Stimulated activated CD8-positive, alpha-beta memory T cell treated with anti-CD3 and anti-CD28 coated beads, Interleukin-15, amount 100 ng/mL, for 48 hours (primary cell): Measurements from ENCODE around the gene SLC35F1.
"Not testable (repeated sequence)": the region's sequence is repeated elsewhere in the genome, so short reads cannot be mapped to it uniquely, and the experiment has no call there.

ENCODE experiments used
- DNase-seq, 2 donors: peaks; one replicate each; pipeline ENCODE4 v3.0.0-alpha.2; 2020; ENCODE audit warnings: low read depth in 2 of 2

The SLC35F1 gene

GRCh38 chr6:117927866-117928265 is 20.8 kb downstream of the SLC35F1 start:
- DNase-seq: no peak

GRCh38 chr6:117928833-117929232 is 21.8 kb downstream of the SLC35F1 start:
- DNase-seq: no peak

- DNase-seq: no peak
These were observed 22.4 kb downstream of the SLC35F1 start for GRCh38 chr6:117929501-117929900.

DNA sequence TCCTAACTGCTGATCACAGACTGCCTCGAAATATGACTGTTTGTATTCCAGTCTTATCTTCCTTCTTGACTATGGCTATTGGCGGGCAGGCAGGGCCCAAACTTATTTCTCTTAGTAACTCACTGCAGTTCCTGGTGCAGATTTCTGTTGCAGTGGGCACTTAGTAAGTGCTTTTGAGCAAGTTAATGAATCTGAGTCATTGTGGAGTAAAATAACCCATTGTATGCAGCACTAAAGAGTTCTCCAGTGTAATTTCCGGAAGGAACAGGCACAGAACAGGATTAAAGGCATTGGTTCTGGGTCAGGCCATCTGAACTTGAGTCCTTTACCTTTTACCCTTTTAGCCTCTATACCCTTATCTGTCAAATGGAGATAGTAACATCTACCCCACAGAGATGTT is 23.6 kb downstream of the SLC35F1 start:
- no peak for DNase-seq

DNA sequence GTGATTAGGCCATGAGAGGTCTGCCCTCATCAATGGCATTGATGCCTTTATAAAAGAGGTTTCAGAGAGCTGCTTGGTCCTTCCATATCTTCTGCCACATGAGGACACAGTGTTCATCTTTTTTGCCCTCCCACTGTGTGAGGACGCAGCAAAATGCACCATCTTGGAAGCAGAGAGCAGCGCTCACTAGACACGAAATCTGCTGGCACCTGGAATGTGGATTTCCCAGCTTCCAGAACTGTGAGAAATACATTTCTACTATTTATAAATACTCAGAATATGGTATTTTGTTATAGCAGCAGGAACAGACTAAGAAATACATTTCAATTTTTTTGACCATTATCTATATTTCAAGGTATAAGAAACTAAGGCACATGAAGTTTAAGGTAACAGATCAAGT is 24.9 kb downstream of the SLC35F1 start:
- DNase-seq: no peak

- no peak for DNase-seq
These were observed 25.6 kb downstream of the SLC35F1 start for GRCh38 chr6:117932676-117933075.

GRCh38 chr6:117933471-117933870 is 26.4 kb downstream of the SLC35F1 start:
- no peak for DNase-seq

DNA sequence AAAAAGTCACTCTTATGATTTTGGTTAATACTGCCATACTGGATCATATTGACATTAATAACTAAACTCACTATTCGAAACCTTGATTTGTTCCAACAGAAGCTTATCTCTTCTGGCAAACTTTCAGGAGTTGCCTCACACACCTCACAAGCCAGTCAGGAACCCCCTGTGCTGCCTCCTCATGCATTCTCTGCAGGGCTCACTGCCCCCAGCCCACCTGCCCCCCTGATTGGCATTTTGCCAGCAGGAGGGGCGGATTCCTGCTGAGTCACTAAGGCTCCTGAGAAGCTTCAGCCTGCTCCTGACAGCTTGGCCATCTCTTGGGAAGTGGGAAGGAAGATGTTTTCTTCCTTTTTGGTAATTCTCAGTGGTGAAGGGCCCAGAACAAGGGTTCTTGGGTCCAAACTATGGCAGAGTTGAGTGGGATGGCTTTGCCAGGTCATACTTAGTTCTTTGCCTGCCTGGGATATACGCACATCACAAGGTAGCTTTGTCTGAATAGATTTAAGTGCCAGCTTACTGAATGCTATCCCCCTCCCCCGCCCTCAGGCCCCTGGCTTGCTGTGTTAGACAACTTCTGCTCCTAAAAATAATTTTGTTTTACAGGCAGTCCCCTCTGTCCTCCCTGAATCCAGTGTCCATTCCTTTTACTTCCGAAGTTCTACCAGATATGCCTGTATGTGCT is 31.4 kb downstream of the SLC35F1 start:
- DNase-seq: no peak

DNA sequence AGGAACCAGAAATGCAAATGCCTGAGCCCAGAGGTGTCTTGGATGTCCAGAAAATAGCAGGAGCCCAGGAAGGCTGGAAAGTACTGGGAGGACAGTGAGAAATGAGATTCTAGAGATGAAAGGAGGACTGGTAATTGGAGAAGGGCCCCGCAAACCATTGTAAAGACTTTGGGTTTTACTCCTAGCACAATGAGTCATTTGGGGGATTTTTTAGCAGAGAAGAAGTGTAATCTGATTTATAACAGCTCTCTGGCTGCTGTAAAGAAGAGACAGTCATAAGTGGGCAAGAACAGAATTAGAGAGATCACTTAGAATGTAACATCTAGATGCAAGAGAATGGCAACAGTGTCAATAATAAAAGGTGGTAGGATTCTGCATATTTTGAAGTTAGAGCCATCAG is 40.2 kb downstream of the SLC35F1 start:
- no peak for DNase-seq

GRCh38 chr6:117951783-117952182 is 44.7 kb downstream of the SLC35F1 start:
- no peak for DNase-seq

DNA sequence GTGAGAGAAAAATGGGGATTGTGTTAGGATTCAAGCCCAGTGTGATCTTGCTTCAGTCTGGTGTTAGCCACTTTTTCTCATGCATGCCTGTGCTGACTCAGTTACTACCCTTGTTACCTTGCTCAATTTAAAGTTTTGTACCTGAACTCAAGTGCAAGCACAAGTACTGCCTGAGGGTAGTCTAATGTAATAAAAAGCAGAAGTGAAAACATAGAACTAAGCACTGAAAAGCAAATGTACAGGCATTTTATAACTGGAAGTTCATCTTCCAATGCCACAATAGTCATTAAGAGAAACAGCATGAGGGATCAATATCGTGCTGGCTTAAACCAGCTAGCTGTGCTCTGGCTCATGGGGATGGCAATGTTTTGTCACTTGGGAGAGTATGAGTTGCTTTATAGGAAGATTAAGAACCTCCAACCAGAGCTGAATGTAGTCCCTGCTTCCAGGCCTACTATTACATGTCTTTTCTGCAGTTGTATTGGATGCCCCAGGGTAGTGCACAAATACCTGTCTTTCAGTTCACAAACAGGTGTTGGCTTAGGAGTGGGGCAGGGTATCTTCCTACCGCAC is 48.7 kb downstream of the SLC35F1 start:
- DNase-seq: no peak

DNA sequence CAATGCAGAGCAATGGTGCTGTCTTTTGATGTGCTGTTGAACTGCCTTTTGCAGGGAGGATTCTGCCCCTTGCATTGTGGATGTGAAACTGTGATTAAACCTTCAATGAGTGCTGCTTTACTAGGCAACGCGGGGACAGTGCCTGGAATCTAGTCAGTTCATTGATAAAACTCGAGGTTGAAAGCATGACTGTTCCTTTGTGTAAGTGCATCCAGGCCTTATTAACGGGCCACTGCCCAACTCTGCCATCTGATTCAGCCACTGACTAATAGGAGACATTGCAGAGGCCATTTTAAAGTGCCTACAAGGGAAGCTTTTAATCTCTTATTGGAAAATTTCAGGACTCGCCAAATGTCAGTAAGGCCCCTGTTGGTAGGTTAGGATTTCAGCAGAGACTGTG is 49.3 kb downstream of the SLC35F1 start:
- no peak for DNase-seq

GRCh38 chr6:117958536-117958935 is 51.5 kb downstream of the SLC35F1 start:
- DNase-seq: no peak

DNA sequence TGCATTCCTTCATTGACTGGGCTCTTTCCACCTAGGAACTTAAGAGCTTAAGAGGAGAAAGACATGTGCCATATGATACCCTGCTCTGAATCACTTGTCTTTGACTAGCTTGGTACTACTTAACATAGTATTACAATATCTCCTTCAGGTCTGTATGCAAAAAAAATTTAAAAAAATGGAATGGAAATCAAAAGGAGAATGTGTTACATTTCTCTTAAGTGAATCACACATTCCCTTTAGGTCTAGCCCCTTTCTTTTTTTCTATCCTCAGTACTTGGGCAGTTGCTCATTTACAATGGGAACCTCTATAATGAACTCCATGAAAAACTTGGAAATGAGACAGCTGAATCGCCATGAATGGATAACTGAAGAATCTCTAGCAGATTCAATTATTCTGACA is 53.8 kb downstream of the SLC35F1 start:
- DNase-seq: no peak

GRCh38 chr6:117961301-117961700 is 54.2 kb downstream of the SLC35F1 start:
- DNase-seq: no peak

GRCh38 chr6:117965763-117966162 is 58.7 kb downstream of the SLC35F1 start:
- not testable (repeated sequence) for DNase-seq

DNA sequence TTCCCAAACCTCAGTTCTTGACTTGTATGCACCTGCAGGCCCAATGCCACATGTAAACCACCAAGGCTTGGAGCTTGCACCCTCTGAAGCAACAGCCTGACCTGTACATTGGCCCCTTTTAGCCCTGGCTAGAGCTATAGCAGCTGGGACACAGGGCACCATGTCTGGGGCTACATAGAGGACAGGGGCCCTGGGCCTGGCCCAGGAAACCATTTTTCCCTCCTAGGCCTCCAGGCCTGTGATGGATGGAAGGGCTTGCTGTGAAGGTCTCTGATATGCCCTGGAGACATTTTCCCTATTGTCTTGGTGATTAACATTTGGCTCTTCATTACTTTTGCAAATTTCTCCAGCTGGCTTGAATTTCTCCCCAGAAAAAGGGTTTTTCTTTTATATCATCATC is 64.6 kb downstream of the SLC35F1 start:
- DNase-seq: no peak

GRCh38 chr6:117974914-117975627 is 68.0 kb downstream of the SLC35F1 start:
- DNase-seq: no peak

- no peak for DNase-seq
These were observed 69.1 kb downstream of the SLC35F1 start for GRCh38 chr6:117976030-117976651.

GRCh38 chr6:117985916-117986315 is 78.9 kb downstream of the SLC35F1 start:
- DNase-seq: no peak

GRCh38 chr6:117986396-117986795 is 79.3 kb downstream of the SLC35F1 start:
- no peak for DNase-seq

DNA sequence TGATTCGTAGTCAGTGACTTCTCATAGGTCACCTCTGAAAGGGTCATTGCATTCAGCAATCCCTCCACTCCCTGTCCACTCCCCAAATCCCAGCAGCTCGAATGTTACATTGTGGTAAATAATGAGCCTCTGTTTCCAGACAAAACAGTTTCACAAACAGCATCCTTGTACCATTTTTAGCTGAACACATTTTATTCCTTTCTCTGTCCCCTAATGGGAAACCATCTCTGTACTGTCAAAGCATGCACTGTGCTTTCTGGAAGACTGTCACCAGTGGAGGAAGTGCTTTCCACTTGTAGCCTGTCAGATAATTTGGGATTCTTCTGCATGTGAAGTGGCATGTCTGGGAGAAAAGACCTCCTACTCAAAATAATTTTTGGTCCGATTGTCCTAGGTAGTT is 82.0 kb downstream of the SLC35F1 start:
- no peak for DNase-seq

- DNase-seq: no peak
These were observed 83.1 kb downstream of the SLC35F1 start for GRCh38 chr6:117990151-117990550.
